Testis (tissue), 2 donors: ENCODE data around the gene AGAP1.

ENCODE experiments used
- POLR2A ChIP-seq: fragments of 450-650 bp; IDR thresholded peaks from one replicate; pipeline ENCODE4 v1.6.1; 2017; ENCODE audit warnings: antibody characterized with exemption, mild to moderate bottlenecking, moderate library complexity
- TF ChIP-seq, protein P1 (sequence below), 3 experiments: fragments of 450-650 bp in 2 of 3; fragments of 200-600 bp in 1 of 3; sonication (generic) in 1 of 3; IDR thresholded peaks; one replicate each; pipeline ENCODE4 v1.5.1; 2016 to 2019; ENCODE audit warnings: antibody characterized with exemption in 3 of 3, mild to moderate bottlenecking in 2 of 3, moderate library complexity in 1 of 3

DNA sequence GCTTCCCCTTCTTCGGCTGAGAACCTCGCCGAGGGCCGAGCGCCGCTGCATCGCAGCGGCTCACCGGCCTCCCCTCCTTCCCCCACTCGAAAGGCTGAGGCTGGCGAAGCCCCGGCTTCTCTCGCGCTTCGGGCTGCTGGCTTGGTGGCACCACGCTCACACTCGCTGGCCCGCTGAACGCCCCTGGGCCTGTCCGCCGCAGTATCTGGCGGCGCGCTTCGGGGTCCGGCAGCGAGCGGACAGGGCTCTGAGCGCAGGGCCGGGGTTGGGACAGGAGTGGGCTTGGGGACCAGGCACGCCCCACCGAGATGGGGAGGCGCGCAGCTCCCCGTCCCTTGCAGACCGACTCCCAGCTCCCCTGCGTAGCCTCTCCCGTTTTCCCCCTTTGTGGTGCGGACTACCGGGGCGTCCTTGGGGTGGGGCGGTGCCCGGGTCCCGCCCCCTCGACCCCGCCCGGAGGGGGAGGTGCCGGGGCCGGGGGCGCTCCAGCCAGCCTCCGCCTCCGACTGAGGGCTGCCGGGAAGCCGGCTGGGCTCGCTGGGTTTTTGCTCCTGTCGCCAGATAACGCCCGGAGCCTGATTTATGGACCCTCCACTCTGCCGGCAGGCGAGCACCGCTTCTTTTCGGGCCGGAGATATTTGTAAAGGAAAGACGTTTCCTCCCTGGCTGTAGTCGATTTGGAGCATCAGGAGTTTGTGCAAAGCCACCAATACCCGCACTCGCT lies 670.5 kb downstream of the AGAP1 start:
- TF ChIP-seq, protein P1, sequence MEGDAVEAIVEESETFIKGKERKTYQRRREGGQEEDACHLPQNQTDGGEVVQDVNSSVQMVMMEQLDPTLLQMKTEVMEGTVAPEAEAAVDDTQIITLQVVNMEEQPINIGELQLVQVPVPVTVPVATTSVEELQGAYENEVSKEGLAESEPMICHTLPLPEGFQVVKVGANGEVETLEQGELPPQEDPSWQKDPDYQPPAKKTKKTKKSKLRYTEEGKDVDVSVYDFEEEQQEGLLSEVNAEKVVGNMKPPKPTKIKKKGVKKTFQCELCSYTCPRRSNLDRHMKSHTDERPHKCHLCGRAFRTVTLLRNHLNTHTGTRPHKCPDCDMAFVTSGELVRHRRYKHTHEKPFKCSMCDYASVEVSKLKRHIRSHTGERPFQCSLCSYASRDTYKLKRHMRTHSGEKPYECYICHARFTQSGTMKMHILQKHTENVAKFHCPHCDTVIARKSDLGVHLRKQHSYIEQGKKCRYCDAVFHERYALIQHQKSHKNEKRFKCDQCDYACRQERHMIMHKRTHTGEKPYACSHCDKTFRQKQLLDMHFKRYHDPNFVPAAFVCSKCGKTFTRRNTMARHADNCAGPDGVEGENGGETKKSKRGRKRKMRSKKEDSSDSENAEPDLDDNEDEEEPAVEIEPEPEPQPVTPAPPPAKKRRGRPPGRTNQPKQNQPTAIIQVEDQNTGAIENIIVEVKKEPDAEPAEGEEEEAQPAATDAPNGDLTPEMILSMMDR (IDR thresholded peaks at IDR 0.05): no peak
- TF ChIP-seq POLR2A: no peak
